NAMALWA (cell line): Measurements from ENCODE around the gene ARL6IP6.

Experiments
- DNase-seq: peaks from one replicate; pipeline ENCODE4 v3.0.0-alpha.2; 2015; ENCODE audit warnings: low spot score

The ARL6IP6 gene

DNA sequence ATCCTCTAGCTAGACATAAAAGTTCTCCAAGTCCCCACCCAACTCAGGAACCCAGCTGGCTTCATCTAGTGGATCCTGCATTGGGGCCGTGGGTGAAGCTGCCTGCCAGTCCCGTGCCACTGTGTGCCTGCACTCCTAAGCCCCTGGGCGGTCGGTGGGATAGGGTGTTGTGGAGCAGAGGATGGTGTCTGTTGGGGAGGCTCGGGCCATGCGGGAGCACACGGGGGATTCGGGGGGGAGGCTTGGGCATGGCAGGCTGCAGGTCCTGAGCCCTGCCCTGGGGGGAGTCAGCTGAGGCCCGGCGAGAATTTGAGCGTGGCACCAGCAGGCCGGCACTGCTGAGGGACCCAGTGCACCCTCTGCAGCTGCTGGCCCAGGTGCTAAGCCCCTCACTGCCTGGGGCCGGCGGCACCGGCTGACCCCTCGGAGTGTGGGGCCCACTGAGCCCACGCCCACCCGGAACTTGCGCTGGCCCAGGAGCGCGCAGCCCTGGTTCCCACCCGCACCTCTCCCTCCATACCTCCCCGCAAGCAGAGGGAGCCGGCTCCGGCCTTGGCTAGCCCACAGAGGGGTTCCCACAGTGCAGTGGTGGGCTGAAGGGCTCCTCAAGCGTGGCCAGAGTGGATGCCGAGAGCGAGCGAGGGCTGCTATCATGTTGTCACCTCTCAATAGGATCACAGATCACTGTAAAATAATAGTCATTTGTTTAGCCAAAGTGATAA is 86.4 kb downstream of the ARL6IP6 start:
- DNase-seq = no peak

DNA sequence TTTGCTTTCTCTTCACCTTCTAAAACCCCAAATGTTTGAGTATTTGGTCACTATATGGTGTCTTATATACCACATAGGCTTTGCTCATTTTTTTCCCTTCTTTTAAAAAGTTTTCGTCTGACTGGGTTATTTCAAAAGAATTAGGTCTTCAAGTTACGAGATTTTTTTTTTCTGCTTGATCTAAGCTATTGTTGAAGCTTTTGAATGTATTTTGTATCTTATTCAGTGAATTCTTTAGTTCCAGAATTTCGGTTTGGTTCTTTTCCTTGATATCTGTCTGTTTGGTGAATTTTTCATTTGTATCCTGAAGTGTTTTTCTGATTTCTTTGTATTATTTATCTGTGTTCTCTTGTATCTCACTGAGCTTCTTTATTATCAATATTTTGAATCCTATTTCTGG is 93.5 kb downstream of the ARL6IP6 start:
- DNase-seq = no peak
